Liver (tissue), 9 donors: ENCODE results near the gene OR12D3. TPM values are rescaled to one million over a fixed set of nuclear protein-coding genes. Genes with fewer than 3 reads are reported as not detected.

Source experiments
- DNase-seq: peaks from one replicate; pipeline ENCODE4 v3.0.0-alpha.2; 2017; ENCODE audit warnings: low spot score
- H3K27ac ChIP-seq, 2 donors: one replicate each; pipeline ENCODE4 v1.7.0; 2013; ENCODE audit warnings: inconsistent platforms in 2 of 2, low read length in 2 of 2, control low read depth in 1 of 2, low read depth in 1 of 2, mild to moderate bottlenecking in 1 of 2
- H3K27me3 ChIP-seq, 4 donors: one replicate each; pipeline versions ENCODE4 v1.6.1 to v1.7.0; 2013; ENCODE audit warnings: low read length in 3 of 4, inconsistent platforms in 1 of 4, mild to moderate bottlenecking in 1 of 4, moderate library complexity in 1 of 4; ENCODE audit not compliant: control insufficient read depth in 4 of 4, insufficient read depth in 4 of 4
- H3K36me3 ChIP-seq, 4 donors: one replicate each; pipeline versions ENCODE4 v1.6.1 to v1.7.0; 2013; ENCODE audit warnings: low read length in 3 of 4, mild to moderate bottlenecking in 3 of 4, low read depth in 1 of 4, moderate library complexity in 1 of 4; ENCODE audit not compliant: control insufficient read depth in 4 of 4, insufficient read depth in 3 of 4
- H3K4me1 ChIP-seq, 4 donors: one replicate each; pipeline versions ENCODE4 v1.6.1 to v1.7.0; 2013; ENCODE audit warnings: low read length in 3 of 4, mild to moderate bottlenecking in 3 of 4, moderate library complexity in 1 of 4; ENCODE audit not compliant: control insufficient read depth in 4 of 4, insufficient read depth in 4 of 4
- H3K4me3 ChIP-seq, 3 donors: one replicate each; pipeline versions ENCODE4 v1.6.1 to v1.7.0; 2013; ENCODE audit warnings: low read length in 3 of 3, control low read depth in 1 of 3, low read depth in 1 of 3, mild to moderate bottlenecking in 1 of 3
- H3K9ac ChIP-seq, 2 donors: one replicate each; pipeline ENCODE4 v1.7.0; 2013; ENCODE audit warnings: low read length in 2 of 2, mild to moderate bottlenecking in 2 of 2, moderate library complexity in 2 of 2, control low read depth in 1 of 2, low read depth in 1 of 2
- H3K9me3 ChIP-seq, 4 donors: one replicate each; pipeline versions ENCODE4 v1.6.1 to v1.7.0; 2013; ENCODE audit warnings: low read length in 3 of 4; ENCODE audit not compliant: control insufficient read depth in 4 of 4
- ATF3 ChIP-seq: IDR thresholded peaks from 2 replicates; pipeline ENCODE4 v1.6.1; 2016; ENCODE audit warnings: antibody characterized with exemption
- CTCF ChIP-seq: fragments of 150-350 bp; IDR thresholded peaks from 2 replicates; pipeline ENCODE4 v1.5.1; 2017; ENCODE audit warnings: improper control_type of control experiment, low read depth, low read length; ENCODE audit not compliant: missing input control
- EGR1 ChIP-seq, 2 donors: IDR thresholded peaks; 2 replicates each; pipeline ENCODE4 v1.6.1; 2016 to 2018; ENCODE audit warnings: antibody characterized with exemption in 2 of 2, low read depth in 2 of 2
- FOXA1 ChIP-seq: IDR thresholded peaks from 2 replicates; pipeline ENCODE4 v1.6.1; 2016; ENCODE audit warnings: antibody characterized with exemption
- FOXA2 ChIP-seq: IDR thresholded peaks from 2 replicates; pipeline ENCODE4 v1.6.1; 2016; ENCODE audit warnings: antibody characterized with exemption
- GABPA ChIP-seq, 2 donors: IDR thresholded peaks in 1 of 2; conservative IDR thresholded peaks in 1 of 2; 2 replicates each; pipeline ENCODE4 v1.6.1; 2016; ENCODE audit warnings: antibody characterized with exemption in 2 of 2, mild to moderate bottlenecking in 1 of 2, moderate library complexity in 1 of 2
- HNF4A ChIP-seq, 2 donors: conservative IDR thresholded peaks; 2 replicates each; pipeline ENCODE4 v1.6.1; 2016; ENCODE audit warnings: antibody characterized with exemption in 2 of 2, mild to moderate bottlenecking in 2 of 2
- HNF4G ChIP-seq: IDR thresholded peaks from 2 replicates; pipeline ENCODE4 v1.6.1; 2016; ENCODE audit warnings: antibody characterized with exemption
- JUND ChIP-seq, 2 donors: IDR thresholded peaks; 2 replicates each; pipeline ENCODE4 v1.6.1; 2016; ENCODE audit warnings: antibody characterized with exemption in 2 of 2
- MAX ChIP-seq: IDR thresholded peaks from 2 replicates; pipeline ENCODE4 v1.6.1; 2016; ENCODE audit warnings: antibody characterized with exemption
- NR2F2 ChIP-seq: IDR thresholded peaks from 2 replicates; pipeline ENCODE4 v1.6.1; 2016; ENCODE audit warnings: antibody characterized with exemption
- RAD21 ChIP-seq, 2 donors: IDR thresholded peaks; 2 replicates each; pipeline ENCODE4 v1.6.1; 2016; ENCODE audit warnings: antibody characterized with exemption in 2 of 2, mild to moderate bottlenecking in 2 of 2
- REST ChIP-seq: IDR thresholded peaks from 2 replicates; pipeline ENCODE4 v1.6.1; 2016; ENCODE audit warnings: antibody characterized with exemption, mild to moderate bottlenecking
- RXRA ChIP-seq, 2 donors: IDR thresholded peaks; 2 replicates each; pipeline ENCODE4 v1.6.1; 2017 to 2018; ENCODE audit warnings: antibody characterized with exemption in 2 of 2, mild to moderate bottlenecking in 1 of 2
- SP1 ChIP-seq: IDR thresholded peaks from 2 replicates; pipeline ENCODE4 v1.6.1; 2018; ENCODE audit warnings: antibody characterized with exemption, mild to moderate bottlenecking
- TAF1 ChIP-seq: conservative IDR thresholded peaks from 2 replicates; pipeline ENCODE4 v1.6.1; 2016; ENCODE audit warnings: antibody characterized with exemption, mild to moderate bottlenecking
- YY1 ChIP-seq: IDR thresholded peaks from 2 replicates; pipeline ENCODE4 v1.6.1; 2016; ENCODE audit warnings: antibody characterized with exemption, mild to moderate bottlenecking
- ZBTB33 ChIP-seq: IDR thresholded peaks from 2 replicates; pipeline ENCODE4 v1.6.1; 2016; ENCODE audit warnings: antibody characterized with exemption
- WGBS: extraction: QIAGEN DNeasy Blood & Tissue Kit; methylation state at CpG from one replicate; pipeline ENCODE4 v1.1.7; 2013; 5-methylcytosine and 5-hydroxymethylcytosine counted together
- polyA plus RNA-seq, 2 donors: library from polyadenylated mRNA; stranded (reverse) in 1 of 2; unstranded in 1 of 2; fragments of 200-250 nt in 1 of 2; fragments of >200 nt in 1 of 2; fragmentation: Nextera tagmentation in 1 of 2; extraction: Ambion mirVana in 1 of 2; gene quantifications; one replicate each; pipeline versions ENCODE4 v1.2.1 to v1.2.3, GENCODE V29; 2013 to 2015
- total RNA-seq, 2 donors: library from RNA; depleted of rRNA; stranded (reverse); fragments of >200 nt; gene quantifications; one replicate each; pipeline ENCODE4 v1.2.3, GENCODE V29; 2014
- donor health status: healthy.
- donor health status: healthy.
- donor health status: healthy.
- donor health status: healthy.
- donor health status: healthy.

Gene OR12D3
- total and polyA plus RNA-seq, 4 donors, result not detected

- no peaks in the 10 kb centered on the region for H3K36me3 ChIP-seq
- DNase-seq, result no peak
- TF ChIP-seq HNF4A (conservative IDR thresholded peaks at IDR 0.05) (no peak), HNF4G (no peak), YY1 (no peak), RXRA (IDR thresholded peaks at IDR 0.05) (no peak), EGR1 (IDR thresholded peaks at IDR 0.05; ENCODE audit: low read depth in 2 of 2) (no peak), REST (no peak), TAF1 (no peak), ZBTB33 (no peak), NR2F2 (no peak)
- H3K4me3 ChIP-seq, result no peak within 1 kb of the TSS
- no peaks in the 10 kb centered on the region for H3K9me3 ChIP-seq
- H3K27me3 ChIP-seq, result peaks cover 0 to 4% (median 1%) of the 10 kb centered on the region in 4 donors
- no peak within 1 kb of the TSS for H3K9ac ChIP-seq
- no peak within 1 kb of the TSS for H3K27ac ChIP-seq
- no peaks in the 10 kb centered on the region for H3K4me1 ChIP-seq
These were observed 20.2 kb upstream of the OR12D3 start, which contains the start of gene OR12D2 for GRCh38 chr6:29395331-29395730. OR12D2 (plus strand) TSS chr6:29395631; CDS start chr6:29396700, 1,069 bp downstream.

- Histone ChIP-seq H3K27ac (no peak overlapping the region), H3K27me3 (peaks cover 0 to 8% (median 3%) of the 10 kb centered on the region in 4 donors), H3K9me3 (no peaks in the 10 kb centered on the region), H3K9ac (no peak overlapping the region), H3K4me3 (no peak overlapping the region), H3K36me3 (no peaks in the 10 kb centered on the region), H3K4me1 (no peaks in the 10 kb centered on the region)
- 56% methylated on average over 4 of the region's 4 CpGs for WGBS
- DNase-seq, result no peak
- no peak for TF ChIP-seq RAD21 (IDR thresholded peaks at IDR 0.05)
- no peak for TF ChIP-seq MAX
- no peak for TF ChIP-seq CTCF
- TF ChIP-seq REST, result no peak
- TF ChIP-seq ZBTB33, result no peak
- TF ChIP-seq HNF4A (conservative IDR thresholded peaks at IDR 0.05), result no peak
- TF ChIP-seq NR2F2, result no peak
- no peak for TF ChIP-seq FOXA1
- TF ChIP-seq SP1, result no peak
- no peak for TF ChIP-seq JUND (IDR thresholded peaks at IDR 0.05)
- TF ChIP-seq ATF3, result no peak
- no peak for TF ChIP-seq TAF1
- no peak for TF ChIP-seq GABPA (IDR thresholded peaks at IDR 0.05 in 1 of 2, conservative IDR thresholded peaks at IDR 0.05 in 1 of 2)
- TF ChIP-seq FOXA2, result no peak
- no peak for TF ChIP-seq HNF4G
- no peak for TF ChIP-seq EGR1 (IDR thresholded peaks at IDR 0.05; ENCODE audit: low read depth in 2 of 2)
- no peak for TF ChIP-seq YY1
These were observed 13.4 kb upstream of the OR12D3 start for GRCh38 chr6:29388533-29388932.
